Neutrophil (primary cell): Measurements from ENCODE around the gene P2RY13.

ENCODE experiments used
- H3K27ac ChIP-seq: fragments of 200-600 bp; sonication (generic); 2 replicates; pipeline ENCODE4 v1.5.1; 2016; ENCODE audit warnings: mild to moderate bottlenecking, moderate library complexity
- H3K27me3 ChIP-seq: fragments of 200-600 bp; sonication (generic); 2 replicates; pipeline ENCODE4 v1.6.0; 2016; ENCODE audit warnings: mild to moderate bottlenecking
- H3K36me3 ChIP-seq: fragments of 200-600 bp; sonication (generic); 2 replicates; pipeline ENCODE4 v1.5.1; 2017
- H3K4me1 ChIP-seq, 2 experiments: fragments of 200-600 bp in 1 of 2; sonication (generic) in 1 of 2; 1 replicate in 1 of 2; 2 replicates in 1 of 2; pipeline versions ENCODE4 v1.5.1 to v1.6.1; 2013 to 2016; ENCODE audit warnings: low read depth in 1 of 2, low read length in 1 of 2, mild to moderate bottlenecking in 1 of 2, moderate library complexity in 1 of 2; ENCODE audit not compliant: control insufficient read depth in 1 of 2, insufficient read depth in 1 of 2
- H3K4me3 ChIP-seq, 2 experiments: fragments of 200-600 bp in 1 of 2; sonication (generic) in 1 of 2; 1 replicate in 1 of 2; 2 replicates in 1 of 2; pipeline ENCODE4 v1.5.1; 2013 to 2016; ENCODE audit warnings: low read depth in 1 of 2, low read length in 1 of 2, mild to moderate bottlenecking in 1 of 2, moderate library complexity in 1 of 2
- H3K9me3 ChIP-seq: fragments of 200-600 bp; sonication (generic); 2 replicates; pipeline ENCODE4 v1.5.1; 2016
- TF ChIP-seq, protein P1 (sequence below): fragments of 200-600 bp; sonication (generic); IDR thresholded peaks from 2 replicates; pipeline ENCODE4 v1.5.1; 2016; ENCODE audit warnings: antibody characterized with exemption

Gene P2RY13

DNA sequence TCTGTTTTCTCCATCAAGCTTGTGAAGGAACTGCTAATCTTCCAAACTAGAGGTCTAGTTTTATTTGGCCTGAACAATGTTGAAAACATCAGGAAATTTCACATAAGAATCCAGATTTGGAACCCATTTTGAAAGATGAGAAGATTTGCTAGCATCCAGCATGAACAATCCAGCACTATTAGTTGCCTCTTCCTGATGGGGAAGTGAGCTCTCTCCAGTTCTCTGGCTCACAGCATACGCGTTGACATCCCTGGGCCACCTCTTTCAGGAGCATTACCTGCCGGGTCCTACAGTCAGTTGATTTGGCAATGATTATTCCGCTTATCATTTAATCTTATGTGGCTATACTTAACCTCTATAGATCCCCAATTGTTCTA lies 23.6 kb downstream of the P2RY13 start:
- Histone ChIP-seq H3K27ac (no peak overlapping the region), H3K36me3 (no peaks in the 10 kb centered on the region), H3K27me3 (no peaks in the 10 kb centered on the region), H3K4me3 (no peak overlapping the region), H3K9me3 (no peaks in the 10 kb centered on the region), H3K4me1 (no peaks in the 10 kb centered on the region)
- TF ChIP-seq, protein P1, sequence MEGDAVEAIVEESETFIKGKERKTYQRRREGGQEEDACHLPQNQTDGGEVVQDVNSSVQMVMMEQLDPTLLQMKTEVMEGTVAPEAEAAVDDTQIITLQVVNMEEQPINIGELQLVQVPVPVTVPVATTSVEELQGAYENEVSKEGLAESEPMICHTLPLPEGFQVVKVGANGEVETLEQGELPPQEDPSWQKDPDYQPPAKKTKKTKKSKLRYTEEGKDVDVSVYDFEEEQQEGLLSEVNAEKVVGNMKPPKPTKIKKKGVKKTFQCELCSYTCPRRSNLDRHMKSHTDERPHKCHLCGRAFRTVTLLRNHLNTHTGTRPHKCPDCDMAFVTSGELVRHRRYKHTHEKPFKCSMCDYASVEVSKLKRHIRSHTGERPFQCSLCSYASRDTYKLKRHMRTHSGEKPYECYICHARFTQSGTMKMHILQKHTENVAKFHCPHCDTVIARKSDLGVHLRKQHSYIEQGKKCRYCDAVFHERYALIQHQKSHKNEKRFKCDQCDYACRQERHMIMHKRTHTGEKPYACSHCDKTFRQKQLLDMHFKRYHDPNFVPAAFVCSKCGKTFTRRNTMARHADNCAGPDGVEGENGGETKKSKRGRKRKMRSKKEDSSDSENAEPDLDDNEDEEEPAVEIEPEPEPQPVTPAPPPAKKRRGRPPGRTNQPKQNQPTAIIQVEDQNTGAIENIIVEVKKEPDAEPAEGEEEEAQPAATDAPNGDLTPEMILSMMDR = no peak

DNA sequence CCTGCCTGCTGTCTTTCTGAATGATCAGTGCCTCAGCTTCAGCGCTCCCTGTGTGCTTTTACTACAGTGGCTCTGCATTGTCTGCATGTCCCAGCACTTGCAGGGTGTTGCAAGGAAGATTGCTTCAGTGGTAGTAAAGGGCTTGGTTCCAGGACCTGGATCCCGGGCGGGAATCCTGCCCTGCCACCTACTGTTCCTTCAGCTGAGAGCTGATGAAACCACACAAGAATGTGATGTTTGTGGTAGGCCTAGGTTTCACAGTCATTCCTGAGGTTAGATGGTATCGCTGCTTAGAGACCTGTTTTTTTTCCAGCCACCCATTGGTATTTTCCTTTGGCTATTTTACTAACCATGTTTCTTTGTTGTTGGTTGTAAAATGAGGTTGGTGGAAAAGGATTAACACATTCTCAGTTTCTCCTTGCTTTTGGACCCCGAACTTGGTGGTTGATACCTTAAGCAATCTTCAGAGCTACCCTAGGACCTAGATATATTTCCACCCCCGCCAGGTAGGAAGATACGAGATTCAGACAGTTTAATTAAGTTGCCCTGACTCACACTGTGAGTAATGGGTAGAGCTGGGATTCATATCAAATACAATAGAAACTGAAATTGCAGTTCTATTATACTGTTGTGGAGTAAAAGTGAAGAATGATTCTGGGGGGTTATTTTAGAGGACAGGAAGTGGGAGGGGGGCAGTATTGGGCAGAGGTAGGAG lies 24.1 kb downstream of the P2RY13 start:
- Histone ChIP-seq H3K4me3 (no peak overlapping the region), H3K4me1 (no peaks in the 10 kb centered on the region), H3K9me3 (no peaks in the 10 kb centered on the region), H3K27ac (no peak overlapping the region), H3K27me3 (no peaks in the 10 kb centered on the region), H3K36me3 (no peaks in the 10 kb centered on the region)
- TF ChIP-seq, protein P1 = no peak

DNA sequence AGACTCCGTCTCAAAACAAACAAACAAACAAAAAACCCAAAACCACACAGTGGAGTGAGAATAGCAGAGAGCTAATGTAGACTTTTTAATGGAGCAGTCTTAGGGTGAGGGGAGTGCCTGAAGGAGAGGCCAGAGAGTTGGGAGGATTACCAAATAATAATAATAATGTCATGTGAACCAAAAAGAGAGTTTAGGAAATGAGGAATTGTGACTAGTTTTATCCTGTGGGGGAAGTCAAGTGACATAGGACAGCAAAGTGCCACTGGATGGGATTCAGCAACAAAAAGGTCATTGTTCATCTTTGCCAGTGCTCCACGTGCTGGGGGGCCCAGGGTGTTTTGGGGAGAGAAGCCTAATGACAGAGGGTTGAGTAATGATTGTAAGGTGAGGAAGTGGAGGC lies 25.6 kb downstream of the P2RY13 start:
- TF ChIP-seq, protein P1 = no peak
- Histone ChIP-seq H3K4me3 (no peak overlapping the region), H3K9me3 (no peaks in the 10 kb centered on the region), H3K4me1 (no peaks in the 10 kb centered on the region), H3K36me3 (no peaks in the 10 kb centered on the region), H3K27ac (no peak overlapping the region), H3K27me3 (no peaks in the 10 kb centered on the region)

- no peak overlapping the region for H3K4me3 ChIP-seq
- H3K27ac ChIP-seq = no peak overlapping the region
- TF ChIP-seq, protein P1 = no peak
- H3K36me3 ChIP-seq = no peaks in the 10 kb centered on the region
- H3K4me1 ChIP-seq = peaks cover 0 to 4% of the 10 kb centered on the region in 2 experiments
- no peaks in the 10 kb centered on the region for H3K27me3 ChIP-seq
- no peaks in the 10 kb centered on the region for H3K9me3 ChIP-seq
Observed at GRCh38 chr3:151301787-151302186, 27.6 kb downstream of the P2RY13 start.

DNA sequence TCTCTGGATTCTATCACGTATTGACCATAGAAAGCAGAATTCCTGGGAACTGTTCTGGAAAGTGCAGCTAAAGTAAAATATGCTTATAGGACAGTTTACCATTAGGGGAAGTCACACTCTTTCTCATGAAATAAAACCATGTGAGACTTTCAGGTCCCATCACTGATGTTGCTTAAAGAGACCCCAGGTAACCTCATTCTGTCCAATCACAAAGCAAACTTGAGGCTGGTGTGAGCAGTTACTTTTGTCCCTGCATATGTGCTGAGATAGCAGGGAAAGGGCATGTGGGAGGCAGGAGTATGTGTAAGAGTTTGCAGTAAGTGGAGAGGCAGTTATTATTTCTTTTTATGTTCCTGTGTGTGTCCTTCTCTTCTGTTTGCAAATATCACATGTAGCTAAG lies 28.8 kb downstream of the P2RY13 start:
- H3K27me3 ChIP-seq = no peaks in the 10 kb centered on the region
- H3K4me3 ChIP-seq = no peak overlapping the region
- peaks cover 0 to 4% of the 10 kb centered on the region in 2 experiments for H3K4me1 ChIP-seq
- no peak overlapping the region for H3K27ac ChIP-seq
- H3K36me3 ChIP-seq = no peaks in the 10 kb centered on the region
- no peaks in the 10 kb centered on the region for H3K9me3 ChIP-seq
- TF ChIP-seq, protein P1 = no peak
